ENCODE results near the gene HIVEP3.

HIVEP3 gene

GRCh38 chr1:41891199-41891896, 27.4 kb downstream of the HIVEP3 start:
- no peak for DNase-seq

DNA sequence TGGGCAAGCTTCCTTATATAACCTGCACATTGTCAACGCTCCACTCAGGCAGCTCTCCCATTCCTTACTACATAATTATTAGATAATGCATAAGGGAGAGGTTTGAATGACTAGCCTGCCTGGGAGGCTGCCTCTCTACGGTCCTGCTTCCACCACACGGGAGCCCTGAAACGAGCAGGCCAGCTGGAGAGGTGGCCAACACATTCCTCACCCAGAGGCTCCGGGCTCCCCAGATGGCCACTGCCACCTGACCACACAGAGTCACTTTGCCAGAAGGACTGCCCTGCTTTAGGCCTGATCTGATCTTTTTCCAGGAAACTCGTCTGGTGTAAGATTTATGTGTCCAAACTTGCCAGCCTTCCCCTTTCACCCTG, 27.9 kb downstream of the HIVEP3 start:
- no peak for DNase-seq

DNA sequence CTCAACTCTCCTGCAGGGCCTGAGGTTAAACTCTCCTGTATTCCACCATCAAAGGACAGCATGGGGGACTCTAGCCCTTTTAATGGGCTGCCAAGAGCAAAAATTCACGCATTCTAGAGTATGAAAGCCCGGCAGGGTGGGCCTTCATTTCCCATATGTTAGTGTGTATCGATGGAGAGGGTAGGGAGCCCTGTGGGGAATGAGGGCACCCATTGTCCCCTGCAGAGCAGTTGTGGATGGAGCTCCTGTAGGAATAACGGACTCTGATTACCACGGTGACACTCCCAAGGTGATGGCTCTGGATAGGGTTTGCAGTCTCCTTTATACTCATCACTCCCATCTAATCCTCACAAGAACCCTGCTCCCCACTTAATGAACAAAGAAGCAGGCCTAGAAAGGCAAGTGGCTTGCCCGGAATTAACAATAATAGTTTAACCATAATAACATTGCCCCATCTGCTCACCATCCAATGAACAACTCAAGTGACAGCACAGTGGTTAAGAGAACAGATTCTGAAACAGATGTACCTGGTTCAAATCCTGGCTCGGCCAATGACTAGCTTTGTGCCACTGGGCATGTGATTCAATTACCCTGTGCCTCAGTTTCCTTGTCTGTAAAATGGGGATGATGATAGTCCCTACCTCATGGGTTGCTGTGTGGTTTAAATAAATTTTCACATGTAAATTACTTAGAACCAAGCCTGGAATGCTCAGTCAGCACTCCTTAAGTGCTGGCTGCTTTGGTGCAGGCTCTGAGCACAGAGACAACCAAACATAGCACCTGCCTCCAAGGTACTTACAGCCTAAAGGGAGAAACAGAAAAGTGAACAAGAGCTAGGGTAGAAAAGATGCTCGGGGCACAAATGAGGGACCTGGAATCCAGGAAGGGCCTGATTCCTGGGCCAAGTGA, 29.0 kb downstream of the HIVEP3 start:
- DNase-seq: no peak

DNA sequence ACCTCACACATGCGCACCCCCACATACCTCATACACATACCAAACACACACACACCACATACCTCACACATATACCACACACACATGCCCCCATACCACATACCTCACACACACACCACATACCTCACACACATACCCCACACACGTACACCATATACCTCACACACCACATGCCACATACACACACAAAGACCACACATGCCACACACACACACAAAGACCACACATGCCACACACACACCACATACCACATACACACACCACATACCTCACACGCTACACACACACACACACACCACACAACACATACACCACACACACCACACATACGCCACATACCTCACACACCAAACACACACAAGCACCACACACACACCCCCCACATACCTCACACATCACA, 30.0 kb downstream of the HIVEP3 start:
- no peak for DNase-seq

DNA sequence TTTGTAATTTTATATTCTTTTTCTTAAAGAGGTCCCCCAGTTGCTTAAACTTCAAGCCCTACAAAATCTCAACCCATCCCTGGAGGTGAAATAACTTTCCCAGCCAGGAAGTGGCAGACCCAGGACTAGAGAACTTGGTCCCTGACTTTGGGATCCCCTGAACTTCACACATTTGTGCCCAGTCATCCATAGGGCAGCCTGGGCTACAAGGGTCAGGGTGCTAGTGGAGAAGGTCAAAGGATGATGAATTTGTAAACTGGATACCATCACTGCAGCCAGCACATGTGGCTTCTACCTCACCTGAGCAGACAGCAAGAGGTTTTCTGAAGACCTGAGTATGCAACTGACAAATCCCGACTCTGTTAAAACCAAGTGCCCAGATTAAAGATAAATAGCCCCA, 31.4 kb downstream of the HIVEP3 start:
- DNase-seq: no peak

DNA sequence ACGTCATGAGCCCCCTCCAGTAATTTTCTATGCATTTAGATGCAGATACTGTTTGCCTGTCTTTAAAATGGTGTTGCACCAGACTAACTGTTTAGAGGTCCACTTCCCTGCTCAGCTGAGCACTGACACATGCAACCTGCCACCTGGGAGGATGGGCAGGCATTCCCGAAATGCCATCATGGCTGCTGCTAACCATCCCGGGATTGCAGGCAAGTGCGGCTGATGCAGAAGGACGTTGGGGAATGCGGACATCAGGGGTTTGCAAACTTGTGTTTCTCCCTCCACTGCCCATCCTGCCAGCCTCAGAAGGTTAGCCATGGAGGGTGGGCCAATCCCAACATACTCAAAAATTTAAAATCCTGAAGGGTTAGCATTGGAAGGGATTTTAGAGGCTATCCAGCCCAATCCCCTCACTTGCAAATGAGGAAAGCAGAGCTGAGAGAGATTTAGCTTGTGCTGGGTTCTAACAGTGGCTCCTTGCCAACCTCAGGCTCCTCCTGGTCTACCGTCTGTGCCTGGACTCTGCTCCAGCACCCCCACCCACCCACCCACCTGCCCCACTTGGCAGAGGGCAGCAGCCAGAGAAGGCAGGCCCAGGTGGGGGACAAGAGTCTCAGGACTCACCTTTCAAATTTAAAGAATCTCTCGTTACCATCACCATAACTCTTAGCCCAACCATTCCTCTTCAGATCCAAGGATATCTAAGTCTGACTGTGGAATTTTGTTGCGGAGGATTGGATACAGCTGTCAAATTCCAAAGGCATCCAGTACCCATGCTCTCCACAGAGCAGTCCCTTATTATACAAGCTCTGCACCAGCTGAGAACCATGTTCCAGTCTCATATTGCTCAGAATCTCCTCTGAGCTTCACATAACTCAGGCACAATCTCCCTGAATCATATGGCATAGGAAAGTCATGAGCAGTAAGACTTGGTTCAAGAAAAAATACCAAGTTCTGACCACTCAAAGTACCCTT, 34.2 kb downstream of the HIVEP3 start:
- peak; percentile 30 for DNase-seq

DNA sequence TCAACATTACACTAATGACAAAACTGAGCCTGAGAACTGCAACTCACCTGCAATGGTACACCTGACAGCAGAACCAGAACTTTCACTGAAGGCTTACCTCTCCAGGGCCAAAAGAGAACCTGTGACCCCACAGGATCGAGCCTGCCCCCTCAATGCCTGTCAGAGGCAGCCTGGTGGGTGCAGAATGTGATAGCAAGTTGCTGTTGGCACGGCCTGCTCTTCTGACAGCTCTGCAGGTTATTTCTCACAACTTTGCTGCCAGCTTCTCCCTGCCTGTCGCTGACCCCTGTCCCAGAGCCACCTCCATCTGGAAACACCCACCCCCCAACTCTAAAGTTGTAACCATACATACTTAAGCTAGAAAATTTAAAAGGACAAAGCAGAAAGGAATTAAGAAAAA, 35.2 kb downstream of the HIVEP3 start:
- DNase-seq: no peak

DNA sequence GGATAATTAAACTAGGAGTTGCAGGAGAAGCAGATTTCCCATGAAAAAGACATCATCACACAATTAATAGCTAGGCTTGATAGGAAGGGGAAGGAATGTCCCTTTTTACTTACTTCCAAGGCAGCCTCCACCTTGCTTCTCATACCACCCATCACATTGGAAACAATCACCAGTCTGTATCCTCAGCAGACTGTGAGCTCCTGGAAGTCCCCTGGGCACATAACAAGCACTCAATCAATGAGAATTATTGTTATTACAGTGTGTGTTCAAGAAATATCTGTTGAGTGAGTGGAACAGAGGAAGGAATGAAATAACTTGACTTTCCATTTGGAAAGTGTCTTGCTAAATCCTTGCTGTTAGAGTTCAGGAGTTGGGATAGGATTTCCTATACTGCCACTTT, 36.2 kb downstream of the HIVEP3 start:
- peak; percentile 48 for DNase-seq

DNA sequence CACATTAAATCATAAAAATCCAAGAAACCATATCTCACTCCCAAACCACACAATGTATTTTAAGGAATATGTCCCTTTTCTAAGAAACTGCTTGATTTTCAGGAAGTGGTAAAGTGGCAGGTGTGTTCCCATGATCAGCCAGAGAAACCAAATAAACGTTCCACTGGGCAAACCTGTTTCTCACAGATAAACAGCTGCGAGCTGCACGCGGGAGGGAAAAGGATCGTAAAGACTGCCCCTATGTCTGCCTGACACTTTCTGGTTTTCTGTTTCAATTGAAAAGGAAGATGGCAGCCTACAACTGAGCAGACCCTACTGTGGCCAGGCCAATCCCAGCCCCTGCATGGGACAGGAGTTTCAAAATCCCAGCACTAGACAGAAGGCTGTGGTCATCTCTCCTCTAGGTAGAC, 36.6 kb downstream of the HIVEP3 start:
- DNase-seq: no peak

DNA sequence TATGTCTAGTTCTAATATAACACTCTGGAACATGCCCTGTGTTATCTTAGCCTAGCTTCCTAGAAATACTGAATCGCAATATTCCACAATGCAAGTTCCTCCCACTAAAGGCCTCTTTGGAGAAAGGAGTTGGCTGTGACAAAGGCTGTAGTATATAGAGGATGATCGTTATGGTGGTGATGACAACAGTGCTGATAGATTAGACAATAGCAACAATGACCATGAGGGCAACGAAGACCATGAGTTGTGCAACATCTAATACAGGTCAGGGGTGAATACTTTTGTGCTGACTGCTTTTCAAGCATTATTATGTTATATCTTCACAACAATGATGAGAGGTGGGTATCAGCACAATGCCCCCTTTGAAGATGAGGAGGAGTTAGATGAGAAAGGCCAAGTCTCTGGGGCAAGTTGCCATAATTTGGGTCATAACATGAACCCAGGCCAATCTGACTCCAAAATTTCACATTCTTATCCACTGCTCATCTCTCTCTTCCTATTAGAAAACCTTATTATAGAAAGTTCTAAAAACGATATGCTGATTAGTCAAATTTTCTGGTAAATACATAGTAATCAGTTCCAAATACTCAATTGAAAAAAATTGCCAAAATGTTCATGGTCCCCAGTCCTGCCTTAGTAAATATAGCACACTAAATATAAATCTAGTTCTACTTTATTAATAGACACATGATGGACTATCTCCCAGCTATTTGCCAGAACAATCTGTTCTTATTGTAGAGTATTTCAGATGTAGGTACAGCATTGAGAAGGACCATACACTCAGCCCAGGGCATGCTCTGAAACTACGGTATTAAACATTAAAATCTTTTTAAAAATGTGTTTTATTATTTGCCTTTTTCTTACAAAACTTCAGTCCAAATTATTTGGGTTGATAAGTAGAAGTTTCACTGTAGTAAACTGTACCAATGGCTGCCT, 37.5 kb downstream of the HIVEP3 start:
- no peak for DNase-seq

DNA sequence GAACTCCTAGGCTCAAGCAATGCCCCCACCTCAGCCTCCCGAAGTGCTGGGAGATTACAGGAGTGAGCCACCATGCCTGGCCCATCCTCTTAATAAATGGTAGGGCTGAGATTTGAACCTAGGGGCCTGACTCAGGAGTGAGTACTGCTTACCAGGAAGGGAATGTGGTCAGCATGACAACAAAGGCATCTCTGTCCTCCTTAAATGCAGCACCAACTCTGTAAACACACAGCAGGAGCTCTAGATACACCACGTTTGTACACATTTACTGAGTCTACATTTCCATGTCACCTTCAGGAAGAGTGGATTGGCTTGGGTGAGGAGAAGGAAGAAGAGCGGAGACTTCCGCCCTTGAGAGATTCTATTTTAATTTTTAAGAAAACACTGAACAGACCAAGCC, 38.5 kb downstream of the HIVEP3 start:
- DNase-seq: no peak

DNA sequence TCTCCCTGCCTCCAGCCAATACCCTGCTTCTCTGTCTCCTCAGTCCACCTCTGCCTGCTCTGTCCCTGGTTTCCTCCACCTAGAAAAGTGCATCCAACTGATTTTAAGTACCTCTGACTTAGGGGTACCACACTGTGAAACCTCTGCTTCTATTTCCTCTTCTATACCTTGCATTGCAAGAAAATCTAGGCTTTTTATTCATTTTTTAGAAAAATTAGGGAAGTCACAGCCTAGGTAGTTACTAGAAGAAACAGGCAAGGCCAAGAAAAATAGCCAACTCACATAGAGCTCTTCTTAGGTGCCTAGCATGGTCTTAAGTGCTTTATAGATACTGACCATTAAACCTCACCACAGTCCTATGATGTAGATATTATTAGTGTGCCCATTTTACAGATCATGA, 39.1 kb downstream of the HIVEP3 start:
- no peak for DNase-seq

DNA sequence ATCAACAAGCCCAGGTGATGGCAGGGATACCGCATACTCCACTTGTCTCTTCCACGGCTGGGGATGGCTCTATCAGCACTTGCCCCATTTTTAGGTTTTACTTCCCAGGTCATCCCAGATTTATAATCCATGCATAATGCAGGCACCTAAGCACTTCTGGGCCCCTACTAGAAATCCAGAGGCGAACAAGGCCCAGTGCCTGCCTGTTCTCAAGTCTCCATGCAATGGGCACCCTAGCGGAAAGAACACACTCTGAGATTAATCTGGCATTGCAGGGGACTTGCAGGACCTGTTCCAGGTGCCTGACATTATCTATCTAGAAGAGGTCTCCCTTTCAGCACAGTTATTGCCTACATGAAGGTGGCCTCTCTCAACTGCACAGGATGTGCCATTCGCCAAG, 39.8 kb downstream of the HIVEP3 start:
- no peak for DNase-seq

- no peak for DNase-seq
Measured at GRCh38 chr1:41878495-41878894, 40.2 kb downstream of the HIVEP3 start.

GRCh38 chr1:41876576-41877445, 41.9 kb downstream of the HIVEP3 start:
- DNase-seq: peak; percentile 71

- no peak for DNase-seq
Measured at GRCh38 chr1:41875487-41875886, 43.2 kb downstream of the HIVEP3 start.

- DNase-seq: no peak
Measured at GRCh38 chr1:41874903-41875411, 43.8 kb downstream of the HIVEP3 start.

DNA sequence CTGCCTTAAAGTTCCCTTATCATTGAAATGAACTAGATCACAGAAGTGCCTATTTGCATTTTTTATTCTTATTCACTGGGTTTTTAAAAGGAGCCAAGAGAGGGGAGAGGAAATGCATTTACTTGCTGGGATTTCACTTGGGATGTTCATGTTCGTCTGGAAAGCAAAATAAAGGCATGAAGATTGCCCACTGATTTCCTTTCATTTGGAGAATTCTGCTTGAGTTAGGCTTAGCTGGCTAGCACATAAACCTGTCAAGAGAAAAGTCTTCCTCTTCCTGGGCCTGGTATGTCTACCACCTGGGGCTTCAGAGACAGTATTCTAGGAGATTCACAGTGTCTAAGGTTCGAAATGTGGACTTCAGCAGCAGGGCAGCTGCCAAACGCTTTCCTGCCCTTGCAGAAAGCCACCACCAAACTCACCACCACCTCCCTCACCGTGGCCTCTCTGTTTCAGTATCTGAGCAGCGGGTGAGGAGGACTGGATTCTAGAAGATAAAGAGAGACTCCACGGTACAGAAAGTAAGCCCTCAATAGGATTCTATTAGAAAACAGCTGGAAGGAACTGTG, 44.5 kb downstream of the HIVEP3 start:
- no peak for DNase-seq

DNA sequence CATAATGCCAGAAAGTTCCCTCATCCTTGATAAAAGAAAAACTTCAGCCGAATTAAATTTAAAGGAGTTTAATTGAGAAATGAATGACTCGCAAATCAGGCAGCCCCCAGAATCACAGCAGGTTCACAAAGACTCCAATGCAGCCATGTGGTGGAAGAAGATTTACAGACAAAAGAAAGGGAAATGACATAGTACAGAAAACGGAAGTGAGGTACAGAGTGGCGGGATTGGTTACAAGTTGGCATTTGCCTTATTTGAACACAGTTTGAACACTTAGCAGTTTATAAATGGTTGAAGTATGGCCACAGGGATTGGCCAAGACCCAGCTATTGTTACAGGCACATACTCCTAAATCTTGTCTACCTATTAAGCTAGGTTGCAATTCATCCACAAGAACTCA, 46.6 kb downstream of the HIVEP3 start:
- DNase-seq: no peak

DNA sequence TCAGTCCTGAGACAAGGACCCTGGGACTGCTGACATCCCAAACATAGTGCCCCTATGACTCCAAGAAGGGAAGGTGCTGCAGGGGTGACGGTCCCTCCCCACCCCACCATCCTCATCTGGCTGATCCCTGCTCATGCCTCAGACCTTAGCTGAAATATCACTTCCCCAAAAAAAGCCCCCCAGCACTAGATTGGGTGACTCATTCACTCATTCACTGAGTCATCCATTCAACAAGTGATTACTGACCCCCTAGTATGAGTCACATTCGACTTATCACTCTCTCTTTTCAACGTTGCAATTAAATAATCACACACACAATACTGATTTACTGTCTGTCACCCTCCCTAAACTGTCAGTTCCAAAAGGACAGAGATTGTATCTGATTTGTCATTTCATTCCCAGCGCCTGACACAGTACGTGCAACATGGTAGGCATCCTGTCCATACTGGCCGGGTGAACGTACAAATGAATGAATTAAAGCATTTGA, 48.6 kb downstream of the HIVEP3 start:
- peak; percentile 84 for DNase-seq

All from fibroblast of skin of back (primary cell).